Naive thymus-derived CD4-positive, alpha-beta T cell (primary cell): Measurements from ENCODE around the gene NDFIP2. TPM values are rescaled to one million over a fixed set of nuclear protein-coding genes. Genes with fewer than 3 reads are reported as not detected.
A peak's percentile ranks its signal among the peaks of the same experiment; 100 is the strongest.

Experiments
- ATAC-seq: fragments of 150-1000 bp; cut with Tn5 transposase; 2 replicates; pipeline ENCODE4 v1.10.0; 2021; ENCODE audit warnings: mild to moderate bottlenecking, moderate library complexity
- CTCF ChIA-PET: fragments of 350-600 bp; sonication (Branson Sonifier 250); formaldehyde crosslinking; loops from one replicate; lab custom pipeline; 2021; ENCODE audit warnings: antibody characterized with exemption; lab: Charles Lee
- POLR2A ChIA-PET: fragments of 350-600 bp; sonication (Branson Sonifier 250); formaldehyde crosslinking; loops from one replicate; lab custom pipeline; 2021; ENCODE audit warnings: antibody characterized with exemption, inconsistent platforms; lab: Charles Lee
- DNase-seq, 9 donors: peaks; one replicate each; pipeline versions ENCODE4 v3.0.0 to v3.0.0-alpha.2; 2020 to 2022; ENCODE audit warnings: mixed read lengths in 1 of 9
- H3K27ac ChIP-seq: one replicate; pipeline ENCODE4 v1.7.0; 2013; ENCODE audit warnings: mild to moderate bottlenecking, low read depth, low read length, moderate library complexity
- H3K27me3 ChIP-seq, 2 donors: one replicate each; pipeline ENCODE4 v1.7.0; 2013; ENCODE audit warnings: low read length in 2 of 2, mild to moderate bottlenecking in 2 of 2, moderate library complexity in 2 of 2; ENCODE audit not compliant: control insufficient read depth in 2 of 2, insufficient read depth in 2 of 2
- H3K36me3 ChIP-seq, 3 experiments: 1 replicate in 2 of 3; 2 replicates in 1 of 3; pipeline ENCODE4 v1.7.0; 2013; ENCODE audit warnings: low read length in 3 of 3, mild to moderate bottlenecking in 3 of 3, moderate library complexity in 1 of 3; ENCODE audit not compliant: insufficient read depth in 3 of 3, control insufficient read depth in 2 of 3
- H3K4me1 ChIP-seq, 2 donors: one replicate each; pipeline ENCODE4 v1.7.0; 2013; ENCODE audit warnings: low read length in 2 of 2, mild to moderate bottlenecking in 2 of 2, moderate library complexity in 1 of 2; ENCODE audit not compliant: control insufficient read depth in 2 of 2, insufficient read depth in 2 of 2
- H3K4me3 ChIP-seq: 2 replicates; pipeline ENCODE4 v1.7.0; 2013; ENCODE audit warnings: mild to moderate bottlenecking, low read length
- H3K9me3 ChIP-seq, 3 experiments: 1 replicate in 2 of 3; 2 replicates in 1 of 3; pipeline ENCODE4 v1.7.0; 2013; ENCODE audit warnings: low read length in 3 of 3; ENCODE audit not compliant: control insufficient read depth in 2 of 3
- H3K27ac Mint-ChIP-seq, 9 donors: one replicate each; pipeline ENCODE4 v1.8.0; 2020 to 2022; ENCODE audit warnings: mixed read lengths in 9 of 9, mild to moderate bottlenecking in 8 of 9, moderate library complexity in 5 of 9, inconsistent platforms in 2 of 9
- H3K27me3 Mint-ChIP-seq, 5 donors: one replicate each; pipeline ENCODE4 v1.8.0; 2021 to 2022; ENCODE audit warnings: mixed read lengths in 5 of 5, mild to moderate bottlenecking in 1 of 5
- H3K36me3 Mint-ChIP-seq, 5 donors: one replicate each; pipeline ENCODE4 v1.8.0; 2020 to 2022; ENCODE audit warnings: mixed read lengths in 5 of 5, mild to moderate bottlenecking in 3 of 5, inconsistent platforms in 1 of 5
- H3K4me1 Mint-ChIP-seq, 7 donors: one replicate each; pipeline ENCODE4 v1.8.0; 2020 to 2022; ENCODE audit warnings: mixed read lengths in 7 of 7, mild to moderate bottlenecking in 3 of 7, inconsistent platforms in 1 of 7
- H3K4me3 Mint-ChIP-seq, 10 donors: one replicate each; pipeline ENCODE4 v1.8.0; 2020 to 2022; ENCODE audit warnings: mild to moderate bottlenecking in 10 of 10, mixed read lengths in 10 of 10, moderate library complexity in 6 of 10, inconsistent platforms in 2 of 10
- H3K9me3 Mint-ChIP-seq, 11 donors: one replicate each; pipeline ENCODE4 v1.8.0; 2020 to 2022; ENCODE audit warnings: mixed read lengths in 11 of 11, mild to moderate bottlenecking in 4 of 11, inconsistent platforms in 1 of 11, moderate library complexity in 1 of 11
- intact Hi-C, 2 donors: fragments of 100-400 bp; cut with micrococcal nuclease; formaldehyde crosslinking; loops; one replicate each; pipeline ENCODE4 v1.15.1; 2023
- polyA plus RNA-seq, 2 donors: library from polyadenylated mRNA; unstranded; fragments of 300-500 nt; fragmentation: Illumina TruSeq; gene quantifications; one replicate each; pipeline ENCODE4 v1.2.3, GENCODE V29; 2021
- total RNA-seq, 6 experiments: library from RNA in 5 of 6; stranded (reverse) in 5 of 6; gene quantifications; 1 replicate in 5 of 6; 2 replicates in 1 of 6; pipeline ENCODE4 v1.2.3 and lab custom pipeline; 2021 to 2026

The NDFIP2 gene
- total and polyA plus RNA-seq, 7 experiments from 2014 or later = 2.6 to 123 (median 5.3) TPM

DNA sequence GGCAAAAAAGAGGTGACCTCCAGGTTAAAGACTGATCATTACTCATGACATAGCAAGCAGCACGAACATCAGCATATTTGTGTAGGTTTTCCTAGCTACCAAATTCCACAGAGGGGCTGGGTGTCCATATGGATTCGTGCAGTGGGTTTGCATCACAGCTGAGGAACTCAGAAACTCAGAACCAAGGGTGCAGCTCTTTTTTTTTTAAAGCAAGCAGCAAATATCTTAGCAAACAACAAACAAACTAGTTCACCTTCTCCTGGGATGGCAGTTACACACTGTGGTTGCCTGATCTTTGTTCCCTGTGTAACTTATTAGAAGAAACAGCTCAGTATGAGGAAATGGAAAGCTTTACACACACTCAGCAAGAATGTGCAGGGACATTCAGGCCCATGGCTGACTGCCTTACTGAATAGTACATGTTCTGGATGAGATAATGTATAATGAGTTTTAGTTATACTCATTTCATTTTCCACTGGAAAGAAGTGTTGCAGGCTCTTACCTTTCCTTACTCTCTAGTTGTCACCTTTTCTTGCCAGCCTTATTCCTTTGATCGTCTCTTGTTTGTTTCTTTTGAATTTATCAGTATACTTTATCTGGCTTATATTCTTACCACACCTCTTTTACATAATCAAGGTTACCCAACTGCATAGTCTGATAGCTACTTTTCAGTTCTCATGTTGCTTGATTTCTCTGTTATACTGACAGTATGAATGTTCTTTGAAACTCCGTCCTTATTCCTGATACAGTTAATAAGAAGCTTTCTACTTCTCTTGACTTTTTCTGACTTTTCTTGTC lies 4.3 kb downstream of the NDFIP2 start:
- Mint-ChIP-seq H3K27ac (peak overlapping the region in 1 of 9 donors; percentile 65), H3K36me3 (peaks cover 0 to 38% (median 8%) of the 10 kb centered on the region in 5 donors), H3K4me1 (peaks cover 31 to 77% (median 61%) of the 10 kb centered on the region in 7 donors), H3K4me3 (peak overlapping the region in 2 of 10 donors; percentile 4 to 73), H3K27me3 (peaks cover 0 to 5% (median 0%) of the 10 kb centered on the region in 5 donors), H3K9me3 (peaks cover 0 to 6% (median 0%) of the 10 kb centered on the region in 11 donors)
- ATAC-seq = no peak
- Histone ChIP-seq H3K9me3 (no peaks in the 10 kb centered on the region), H3K36me3 (no peaks in the 10 kb centered on the region), H3K4me3 (no peak overlapping the region), H3K4me1 (peaks cover 6 to 12% of the 10 kb centered on the region in 2 donors), H3K27ac (no peak overlapping the region), H3K27me3 (no peaks in the 10 kb centered on the region)
- DNase-seq = no peak
- POLR2A ChIA-PET = no interaction called here
- intact Hi-C loops = loop anchor here in 1 of 2 donors (1.0 to 10.0 kb wide), 2 partner anchors 37 to 290 kb away; no protein-coding TSS in a partner anchor
- CTCF ChIA-PET = no interaction called here

DNA sequence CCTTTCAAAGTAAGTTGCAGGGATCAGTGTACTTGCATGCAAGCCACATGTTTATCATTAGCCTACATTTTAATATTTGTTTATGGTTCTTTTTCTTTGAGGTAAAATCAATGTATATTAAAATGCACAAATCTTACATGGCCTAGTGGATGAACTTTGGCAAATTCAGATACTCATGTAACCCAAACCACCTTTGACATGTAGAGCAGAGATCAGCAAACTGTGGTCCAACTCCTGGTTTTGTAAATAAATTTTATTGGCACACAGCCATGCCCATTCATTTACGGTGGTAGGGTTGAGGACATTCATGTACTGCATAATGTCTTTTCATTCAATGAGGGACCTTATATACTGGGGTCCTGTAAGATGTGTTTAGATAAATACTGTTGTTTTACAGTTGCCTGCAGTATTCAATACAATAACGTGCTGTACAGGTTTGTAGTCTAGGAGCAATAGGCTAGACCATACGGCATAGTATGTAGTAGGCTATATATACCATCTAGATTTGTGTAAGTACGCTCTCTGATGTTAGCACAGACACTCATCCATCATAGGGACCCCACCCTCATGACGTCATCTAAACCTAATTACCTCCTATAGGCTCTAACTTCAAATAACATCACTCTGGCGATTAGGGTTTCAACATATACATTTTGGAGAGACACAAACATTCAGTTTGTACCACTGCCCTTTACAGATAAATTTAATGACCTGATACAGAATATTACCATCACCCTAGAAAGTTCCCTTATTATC lies 5.7 kb downstream of the NDFIP2 start:
- Mint-ChIP-seq H3K4me3 (peak overlapping the region in 1 of 10 donors; percentile 58), H3K9me3 (peaks cover 0 to 8% (median 0%) of the 10 kb centered on the region in 11 donors), H3K36me3 (peaks cover 0 to 48% (median 8%) of the 10 kb centered on the region in 5 donors), H3K4me1 (peaks cover 27 to 80% (median 62%) of the 10 kb centered on the region in 7 donors), H3K27me3 (peaks cover 0 to 4% (median 0%) of the 10 kb centered on the region in 5 donors), H3K27ac (peak overlapping the region in 1 of 9 donors; percentile 66)
- DNase-seq = no peak
- peaks cover 6 to 11% of the 10 kb centered on the region in 2 donors for H3K4me1 ChIP-seq
- H3K36me3 ChIP-seq = no peaks in the 10 kb centered on the region
- no peak for ATAC-seq
- H3K27ac ChIP-seq = no peak overlapping the region
- intact Hi-C loops = loop anchor here (2.0 to 10.0 kb wide), 2 partner anchors 16 to 292 kb away; no protein-coding TSS in a partner anchor
- H3K4me3 ChIP-seq = no peak overlapping the region
- no peaks in the 10 kb centered on the region for H3K27me3 ChIP-seq
- ChIA-PET POLR2A (no interaction called here), CTCF (no interaction called here)
- H3K9me3 ChIP-seq = no peaks in the 10 kb centered on the region

DNA sequence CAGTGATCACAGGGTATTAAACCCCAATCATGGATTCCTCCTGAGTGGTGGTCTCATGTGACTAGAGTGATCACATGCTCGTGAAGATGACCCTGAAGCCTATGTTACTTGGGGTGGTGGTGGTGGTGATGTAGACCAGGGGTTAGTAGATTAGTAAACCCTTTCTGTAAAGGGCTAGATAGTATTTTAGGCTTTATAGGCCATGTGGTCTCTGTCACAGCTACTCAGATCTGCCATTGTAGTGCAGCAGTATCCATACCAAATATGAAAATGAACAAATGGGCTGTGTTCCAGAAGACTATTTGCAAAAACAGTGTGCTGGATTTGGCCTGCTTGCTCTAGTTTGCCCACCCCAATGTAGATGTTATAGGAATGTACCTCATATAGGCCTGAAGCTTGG lies 9.4 kb downstream of the NDFIP2 start:
- Mint-ChIP-seq H3K9me3 (peaks cover 0 to 8% (median 0%) of the 10 kb centered on the region in 11 donors), H3K4me3 (peak overlapping the region in 1 of 10 donors; percentile 26), H3K36me3 (peaks cover 0 to 36% (median 8%) of the 10 kb centered on the region in 5 donors), H3K27me3 (no peaks in the 10 kb centered on the region), H3K27ac (peak overlapping the region in 1 of 9 donors; percentile 93), H3K4me1 (peaks cover 26 to 86% (median 78%) of the 10 kb centered on the region in 7 donors)
- POLR2A ChIA-PET = interaction anchor here (1.3 kb wide), 1 partner anchor 9 kb away, joined by 4 read pairs; no protein-coding TSS in a partner anchor
- Histone ChIP-seq H3K36me3 (no peaks in the 10 kb centered on the region), H3K4me1 (peaks cover 0 to 17% of the 10 kb centered on the region in 2 donors), H3K4me3 (no peak overlapping the region), H3K27me3 (no peaks in the 10 kb centered on the region), H3K27ac (no peak overlapping the region), H3K9me3 (no peaks in the 10 kb centered on the region)
- DNase-seq (no peak), ATAC-seq (no peak)
- CTCF ChIA-PET = interaction anchor here (0.9 to 1.9 kb wide), 2 partner anchors 66 to 87 kb away, joined by 3 to 4 read pairs; no protein-coding TSS in a partner anchor
- intact Hi-C loops = no loop called here

DNA sequence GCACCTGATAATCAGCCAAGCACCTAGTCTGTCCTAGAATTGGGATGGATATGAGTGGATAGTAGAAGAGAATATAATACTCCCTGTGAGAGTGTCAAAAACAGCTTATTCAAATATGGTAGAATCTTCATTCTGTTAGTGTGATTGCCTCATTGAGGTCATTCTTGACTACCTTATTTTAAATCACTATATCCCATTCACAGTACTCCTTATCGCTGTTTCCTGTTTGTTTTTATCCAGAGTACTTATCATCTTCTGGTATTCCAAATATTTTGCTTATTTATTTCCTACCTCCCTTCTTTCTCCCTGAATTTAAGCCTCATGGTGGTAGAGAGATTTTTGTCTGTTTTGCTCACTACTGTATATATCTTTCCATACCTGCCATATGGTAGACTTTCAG lies 9.9 kb downstream of the NDFIP2 start:
- Histone ChIP-seq H3K9me3 (no peaks in the 10 kb centered on the region), H3K36me3 (no peaks in the 10 kb centered on the region), H3K4me3 (no peak overlapping the region), H3K27ac (no peak overlapping the region), H3K27me3 (no peaks in the 10 kb centered on the region), H3K4me1 (peaks cover 0 to 17% of the 10 kb centered on the region in 2 donors)
- intact Hi-C loops = loop anchor here in 1 of 2 donors (1.0 kb wide), 2 partner anchors 10 to 40 kb away; partner anchors contain the start of gene NDFIP2
- H3K9me3 Mint-ChIP-seq = peaks cover 0 to 8% (median 0%) of the 10 kb centered on the region in 11 donors
- ChIA-PET POLR2A (interaction anchor here (1.3 kb wide), 1 partner anchor 9 kb away, joined by 4 read pairs; no protein-coding TSS in a partner anchor), CTCF (interaction anchor here (0.9 to 1.9 kb wide), 2 partner anchors 67 to 88 kb away, joined by 3 to 4 read pairs; no protein-coding TSS in a partner anchor)
- ATAC-seq (no peak), DNase-seq (no peak)
- H3K4me1 Mint-ChIP-seq = peaks cover 26 to 86% (median 78%) of the 10 kb centered on the region in 7 donors
- H3K36me3 Mint-ChIP-seq = peaks cover 0 to 37% (median 6%) of the 10 kb centered on the region in 5 donors
- H3K27ac Mint-ChIP-seq = peak overlapping the region in 2 of 9 donors; percentile 63 to 93
- H3K4me3 Mint-ChIP-seq = peak overlapping the region in 3 of 10 donors; percentile 70 to 84 (median 72)
- no peaks in the 10 kb centered on the region for H3K27me3 Mint-ChIP-seq

DNA sequence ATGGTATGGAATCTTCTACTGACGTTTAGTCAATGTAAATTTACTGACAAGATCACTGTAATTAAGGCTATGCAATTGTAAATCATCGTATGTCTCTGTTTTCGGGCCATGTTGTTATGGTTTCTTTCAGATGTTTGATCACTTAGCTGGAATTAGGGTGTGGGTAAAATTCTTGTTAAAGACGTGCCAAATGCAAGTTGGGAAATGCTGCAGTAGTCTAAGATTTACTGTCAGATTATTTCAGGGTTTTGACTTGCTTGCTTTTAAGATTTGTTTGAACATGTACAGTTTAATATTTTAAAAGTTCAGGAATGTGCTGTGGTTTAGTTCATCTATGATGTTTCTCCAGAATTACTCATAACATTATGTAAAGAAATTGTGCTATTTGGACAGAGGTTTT lies 10.8 kb downstream of the NDFIP2 start:
- no peaks in the 10 kb centered on the region for H3K27me3 Mint-ChIP-seq
- H3K27ac ChIP-seq = no peak overlapping the region
- H3K4me1 Mint-ChIP-seq = peaks cover 28 to 87% (median 78%) of the 10 kb centered on the region in 7 donors
- peak overlapping the region in 8 of 10 donors; percentile 58 to 86 (median 68) for H3K4me3 Mint-ChIP-seq
- ChIA-PET POLR2A (no interaction called here), CTCF (interaction anchor here (0.6 to 1.9 kb wide), 2 partner anchors 68 to 1793 kb away, joined by 3 to 4 read pairs; no protein-coding TSS in a partner anchor)
- ATAC-seq (no peak), DNase-seq (no peak)
- intact Hi-C loops = loop anchor here (1.0 to 2.0 kb wide), 5 partner anchors 9 to 41 kb away; partner anchors contain the start of gene NDFIP2 (in 1 of the 2)
- peaks cover 0 to 17% of the 10 kb centered on the region in 2 donors for H3K4me1 ChIP-seq
- H3K36me3 ChIP-seq = no peaks in the 10 kb centered on the region
- H3K27ac Mint-ChIP-seq = peak overlapping the region in 8 of 9 donors; percentile 2 to 93 (median 27)
- H3K9me3 ChIP-seq = no peaks in the 10 kb centered on the region
- no peaks in the 10 kb centered on the region for H3K27me3 ChIP-seq
- no peak overlapping the region for H3K4me3 ChIP-seq
- peaks cover 0 to 8% (median 0%) of the 10 kb centered on the region in 11 donors for H3K9me3 Mint-ChIP-seq
- H3K36me3 Mint-ChIP-seq = peaks cover 0 to 37% (median 6%) of the 10 kb centered on the region in 5 donors
